ENCODE measurements around the gene MYO16.

DNA sequence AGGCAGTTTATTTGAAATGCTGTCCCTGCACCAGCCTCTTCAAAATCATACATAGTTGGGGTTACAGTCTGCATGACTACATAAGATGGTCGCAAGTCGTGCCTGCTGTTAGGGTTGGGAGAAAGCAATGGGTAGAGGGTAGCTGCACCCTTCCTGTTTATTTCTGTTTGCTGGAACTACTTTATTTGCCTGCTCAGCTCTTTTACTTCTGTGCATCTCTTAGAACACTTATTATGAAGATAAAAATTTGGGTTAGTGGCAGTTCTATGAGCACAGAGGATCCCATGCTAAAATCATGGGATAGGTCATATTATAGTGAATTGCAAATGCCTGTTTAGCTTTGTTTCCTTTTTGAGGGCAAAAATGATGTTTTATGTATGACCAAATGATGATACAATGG is 160.1 kb downstream of the MYO16 start:
- TF ChIP-seq ZNF121 (tag by site-specific recombination; IDR thresholded peaks at IDR 0.05) = no peak
- TF ChIP-seq, protein P1, sequence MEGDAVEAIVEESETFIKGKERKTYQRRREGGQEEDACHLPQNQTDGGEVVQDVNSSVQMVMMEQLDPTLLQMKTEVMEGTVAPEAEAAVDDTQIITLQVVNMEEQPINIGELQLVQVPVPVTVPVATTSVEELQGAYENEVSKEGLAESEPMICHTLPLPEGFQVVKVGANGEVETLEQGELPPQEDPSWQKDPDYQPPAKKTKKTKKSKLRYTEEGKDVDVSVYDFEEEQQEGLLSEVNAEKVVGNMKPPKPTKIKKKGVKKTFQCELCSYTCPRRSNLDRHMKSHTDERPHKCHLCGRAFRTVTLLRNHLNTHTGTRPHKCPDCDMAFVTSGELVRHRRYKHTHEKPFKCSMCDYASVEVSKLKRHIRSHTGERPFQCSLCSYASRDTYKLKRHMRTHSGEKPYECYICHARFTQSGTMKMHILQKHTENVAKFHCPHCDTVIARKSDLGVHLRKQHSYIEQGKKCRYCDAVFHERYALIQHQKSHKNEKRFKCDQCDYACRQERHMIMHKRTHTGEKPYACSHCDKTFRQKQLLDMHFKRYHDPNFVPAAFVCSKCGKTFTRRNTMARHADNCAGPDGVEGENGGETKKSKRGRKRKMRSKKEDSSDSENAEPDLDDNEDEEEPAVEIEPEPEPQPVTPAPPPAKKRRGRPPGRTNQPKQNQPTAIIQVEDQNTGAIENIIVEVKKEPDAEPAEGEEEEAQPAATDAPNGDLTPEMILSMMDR (tag by site-specific recombination; IDR thresholded peaks at IDR 0.05) = no peak
- TF ChIP-seq ZNF558 (tag by site-specific recombination; IDR thresholded peaks at IDR 0.05) = no peak

Measured in HEK293 (cell line).